H7 (cell line): Measurements from ENCODE around the gene C10orf71. TPM values are rescaled to one million over a fixed set of nuclear protein-coding genes. Genes with fewer than 3 reads are reported as not detected.

Experiments used
- DNase-seq: peaks from one replicate; pipeline ENCODE4 v3.0.0; 2012
- H3K27me3 ChIP-seq: 2 replicates; pipeline ENCODE4 v1.6.0; 2011; ENCODE audit warnings: mild to moderate bottlenecking, low read length; ENCODE audit not compliant: control insufficient read depth, insufficient read depth
- H3K36me3 ChIP-seq: replicated peaks from 2 replicates; pipeline ENCODE4 v1.5.1; 2011; ENCODE audit warnings: low read length; ENCODE audit not compliant: control insufficient read depth, insufficient read depth
- H3K4me3 ChIP-seq: 2 replicates; pipeline ENCODE4 v1.5.1; 2011; ENCODE audit warnings: low read depth, mild to moderate bottlenecking, control low read depth, low read length, moderate library complexity; ENCODE audit not compliant: insufficient read depth
- total RNA-seq: library from RNA; depleted of rRNA; stranded (reverse); fragments of >200 nt; shearing (Covaris generic); gene quantifications from 2 replicates; pipeline ENCODE4 v1.2.3, GENCODE V29; 2014

Gene C10orf71
- total RNA-seq, 1 experiment from 2014 or later = not detected

GRCh38 chr10:49281461-49281860, 17.5 kb upstream of the C10orf71 start:
- peak; percentile 88 for DNase-seq

DNA sequence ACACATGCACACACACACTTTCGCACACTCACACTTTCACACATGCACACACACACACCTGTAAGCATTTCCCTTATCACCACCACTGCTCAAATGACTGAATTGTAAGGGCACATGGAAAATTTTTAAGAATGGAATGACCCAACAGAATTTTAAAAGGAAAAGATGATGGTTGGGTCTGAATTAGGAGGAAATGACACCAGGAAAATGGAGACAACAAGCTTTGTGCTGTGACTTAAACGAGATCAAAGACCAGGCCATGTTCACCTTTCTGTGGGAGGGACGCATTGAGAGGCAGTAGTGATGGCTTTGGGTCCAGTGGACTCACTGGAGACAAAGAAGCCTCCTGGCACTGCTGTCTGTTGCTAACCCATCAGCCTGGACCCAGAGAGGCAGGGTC, 16.7 kb upstream of the C10orf71 start:
- Histone ChIP-seq H3K4me3 (no peak overlapping the region), H3K36me3 (no peaks in the 10 kb centered on the region), H3K27me3 (no peaks in the 10 kb centered on the region)
- DNase-seq = no peak

More at GRCh38 chr10:49281461-49281860, 17.5 kb upstream of the C10orf71 start:
- Histone ChIP-seq H3K4me3 (no peak overlapping the region), H3K27me3 (no peaks in the 10 kb centered on the region), H3K36me3 (no peaks in the 10 kb centered on the region)

DNA sequence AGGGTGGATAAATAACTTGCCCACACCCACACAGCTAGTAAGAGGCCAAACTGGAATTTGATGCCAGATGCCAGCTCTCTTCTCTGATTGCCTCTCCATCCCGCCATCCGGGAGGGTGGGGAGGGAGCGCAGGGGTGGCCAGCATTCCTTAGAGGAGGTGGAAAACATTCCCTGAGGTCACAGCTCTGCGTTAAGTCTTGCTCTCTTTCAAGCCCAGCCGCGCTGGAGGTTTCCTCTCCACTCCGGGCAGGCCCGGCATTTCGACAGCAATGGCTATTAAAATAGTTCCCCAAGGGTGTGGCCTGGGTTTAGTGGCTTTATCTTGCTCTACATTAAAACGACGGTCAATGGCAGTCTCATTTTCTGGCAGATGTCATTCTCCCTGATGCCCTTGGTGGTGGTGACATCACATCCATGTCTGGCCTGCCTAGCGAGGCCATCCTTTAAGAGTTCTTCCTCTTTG, 16.1 kb upstream of the C10orf71 start:
- no peak for DNase-seq
- no peaks in the 10 kb centered on the region for H3K27me3 ChIP-seq
- no peak overlapping the region for H3K4me3 ChIP-seq
- no peaks in the 10 kb centered on the region for H3K36me3 ChIP-seq

DNA sequence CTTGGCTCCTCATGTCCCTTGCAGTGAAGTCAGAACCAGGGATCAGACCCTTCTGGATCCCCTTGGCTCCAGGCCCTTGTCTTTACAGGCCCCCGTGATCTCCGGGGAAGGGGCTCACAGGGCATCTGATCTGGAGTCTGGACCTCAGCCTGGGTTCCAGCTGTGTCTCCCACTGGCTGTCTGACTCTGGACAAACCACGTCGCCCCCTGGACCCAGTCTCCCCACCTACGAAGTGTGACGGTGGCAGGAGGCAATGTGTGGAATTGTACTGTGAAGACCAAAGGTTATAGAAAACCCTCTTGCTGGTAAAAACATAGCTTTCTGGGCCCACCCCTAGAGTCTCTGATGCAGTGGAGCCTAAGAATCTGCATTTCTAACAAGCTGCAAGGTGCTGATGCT, 15.5 kb upstream of the C10orf71 start:
- no peak overlapping the region for H3K4me3 ChIP-seq
- DNase-seq = no peak
- no peaks in the 10 kb centered on the region for H3K36me3 ChIP-seq
- H3K27me3 ChIP-seq = no peaks in the 10 kb centered on the region

DNA sequence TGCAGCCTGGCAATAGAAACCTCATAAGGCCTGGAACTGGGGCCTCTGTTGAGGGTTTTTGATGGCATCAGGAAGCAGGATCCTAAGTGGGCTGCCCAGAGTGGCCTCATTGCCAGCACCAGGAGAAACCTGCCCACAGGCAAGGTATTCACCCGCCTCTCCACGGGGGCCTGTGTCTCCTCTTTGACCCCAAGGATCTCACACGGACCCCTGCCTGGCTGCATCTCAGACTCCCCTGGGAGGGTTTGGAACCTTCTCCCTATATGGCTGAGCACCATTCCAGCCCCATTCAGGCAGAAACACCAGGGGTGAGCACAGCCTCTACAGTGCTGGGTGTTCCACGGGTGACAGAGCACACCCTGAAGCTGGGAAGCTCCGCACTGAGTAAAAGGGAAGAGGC, 14.6 kb upstream of the C10orf71 start:
- H3K4me3 ChIP-seq = no peak overlapping the region
- H3K36me3 ChIP-seq = no peaks in the 10 kb centered on the region
- H3K27me3 ChIP-seq = no peaks in the 10 kb centered on the region
- no peak for DNase-seq

- no peaks in the 10 kb centered on the region for H3K36me3 ChIP-seq
- H3K27me3 ChIP-seq = no peaks in the 10 kb centered on the region
- DNase-seq = no peak
- no peak overlapping the region for H3K4me3 ChIP-seq
These were observed 13.7 kb upstream of the C10orf71 start for GRCh38 chr10:49285232-49285631.

DNA sequence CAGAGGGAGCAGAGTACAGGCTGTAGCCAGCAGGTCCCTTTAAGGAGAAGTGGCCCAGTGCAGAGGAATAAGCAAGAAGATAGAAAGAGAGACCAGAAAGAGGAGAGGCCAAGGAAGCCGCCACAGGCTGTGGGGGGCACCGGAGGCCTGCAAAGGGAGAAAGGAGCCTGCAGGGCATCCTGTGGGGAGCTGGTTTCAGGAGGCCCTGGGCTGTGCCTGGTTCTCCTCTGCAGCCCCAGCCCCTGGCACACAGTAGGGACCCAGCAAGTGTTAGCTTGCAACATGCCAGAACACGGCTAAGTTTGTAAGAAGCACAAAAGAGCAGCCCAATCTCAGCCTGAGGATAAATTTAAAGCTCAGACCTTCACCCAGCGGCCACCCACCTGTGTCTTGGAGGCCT, 12.3 kb upstream of the C10orf71 start:
- H3K4me3 ChIP-seq = no peak overlapping the region
- no peaks in the 10 kb centered on the region for H3K27me3 ChIP-seq
- no peak for DNase-seq
- no peaks in the 10 kb centered on the region for H3K36me3 ChIP-seq

DNA sequence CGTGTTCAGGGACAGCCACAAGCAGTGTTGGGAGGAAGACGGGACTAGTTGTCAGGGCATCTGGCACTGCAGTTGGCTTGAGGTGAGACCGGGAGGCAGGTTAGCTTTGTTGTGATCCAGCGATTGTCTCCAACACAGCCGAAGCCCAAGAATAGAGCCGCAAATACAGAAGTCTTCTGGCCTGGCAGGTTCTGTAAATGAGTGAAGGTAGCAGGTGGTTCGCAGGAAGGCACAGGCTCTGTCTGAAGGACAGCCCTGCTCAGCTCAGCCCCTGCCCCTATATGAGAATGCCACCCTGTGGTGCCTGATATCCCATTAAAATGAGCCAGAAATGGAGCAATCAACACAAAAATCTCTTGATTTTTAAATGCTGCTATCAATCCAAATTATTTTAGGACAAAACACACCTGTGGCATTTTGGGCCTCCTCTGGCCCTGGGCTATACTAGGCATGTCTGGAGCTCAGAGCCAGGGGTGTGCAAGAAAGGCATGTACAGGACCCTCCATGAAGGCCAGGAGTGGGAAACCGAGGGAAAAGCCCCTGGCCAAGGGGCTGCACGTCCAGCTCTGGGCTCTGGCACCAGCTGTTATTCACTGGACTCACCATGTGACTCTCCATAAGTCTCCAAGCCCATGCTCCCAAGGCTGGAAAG, 11.2 kb upstream of the C10orf71 start:
- DNase-seq = no peak
- Histone ChIP-seq H3K4me3 (no peak overlapping the region), H3K27me3 (no peaks in the 10 kb centered on the region), H3K36me3 (no peaks in the 10 kb centered on the region)

GRCh38 chr10:49288341-49289065, 10.5 kb upstream of the C10orf71 start:
- Histone ChIP-seq H3K36me3 (no peaks in the 10 kb centered on the region), H3K27me3 (no peaks in the 10 kb centered on the region), H3K4me3 (no peak overlapping the region)
- no peak for DNase-seq

DNA sequence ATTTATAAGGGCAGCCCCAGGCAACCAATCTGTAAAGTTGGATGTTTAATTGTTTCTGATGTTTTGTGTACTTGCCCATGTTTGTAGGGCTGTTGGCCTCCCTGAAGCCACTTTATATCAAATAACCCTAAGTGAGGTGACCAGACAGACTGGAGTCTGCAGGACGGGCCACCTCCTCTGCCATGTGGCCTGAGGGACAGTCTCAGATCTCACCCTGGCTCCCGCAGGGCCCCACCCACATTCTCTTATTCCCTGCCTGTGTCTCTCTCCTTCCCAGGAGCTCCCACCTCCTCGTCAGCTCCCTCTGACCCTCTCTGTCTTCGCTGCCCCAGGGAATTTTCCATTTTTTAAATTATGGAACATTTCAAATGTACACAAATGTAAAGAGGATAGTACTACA, 9.5 kb upstream of the C10orf71 start:
- Histone ChIP-seq H3K27me3 (no peaks in the 10 kb centered on the region), H3K36me3 (no peaks in the 10 kb centered on the region), H3K4me3 (no peak overlapping the region)
- no peak for DNase-seq

DNA sequence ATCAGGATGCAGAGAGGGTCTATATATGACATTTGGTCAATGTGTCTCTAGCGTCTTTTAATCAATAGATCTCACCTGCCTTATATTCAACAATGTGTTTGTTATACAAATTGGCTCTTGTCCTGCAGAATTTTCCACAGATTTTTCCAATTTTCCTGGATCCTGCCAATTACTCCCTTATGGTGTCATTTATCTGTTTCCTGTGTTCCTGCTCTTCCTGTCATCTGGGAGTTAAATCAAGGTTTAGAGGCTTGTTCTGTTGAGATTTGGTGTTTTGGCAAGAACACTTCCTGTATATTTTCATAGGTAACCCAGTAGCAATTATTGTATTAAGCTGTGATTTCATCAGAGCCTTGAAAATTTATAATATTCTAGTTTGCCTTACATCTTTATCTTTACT, 8.8 kb upstream of the C10orf71 start:
- Histone ChIP-seq H3K27me3 (no peaks in the 10 kb centered on the region), H3K36me3 (no peaks in the 10 kb centered on the region), H3K4me3 (no peak overlapping the region)
- no peak for DNase-seq

GRCh38 chr10:49290607-49291006, 8.4 kb upstream of the C10orf71 start:
- H3K27me3 ChIP-seq = no peaks in the 10 kb centered on the region
- no peaks in the 10 kb centered on the region for H3K36me3 ChIP-seq
- no peak overlapping the region for H3K4me3 ChIP-seq
- no peak for DNase-seq

DNA sequence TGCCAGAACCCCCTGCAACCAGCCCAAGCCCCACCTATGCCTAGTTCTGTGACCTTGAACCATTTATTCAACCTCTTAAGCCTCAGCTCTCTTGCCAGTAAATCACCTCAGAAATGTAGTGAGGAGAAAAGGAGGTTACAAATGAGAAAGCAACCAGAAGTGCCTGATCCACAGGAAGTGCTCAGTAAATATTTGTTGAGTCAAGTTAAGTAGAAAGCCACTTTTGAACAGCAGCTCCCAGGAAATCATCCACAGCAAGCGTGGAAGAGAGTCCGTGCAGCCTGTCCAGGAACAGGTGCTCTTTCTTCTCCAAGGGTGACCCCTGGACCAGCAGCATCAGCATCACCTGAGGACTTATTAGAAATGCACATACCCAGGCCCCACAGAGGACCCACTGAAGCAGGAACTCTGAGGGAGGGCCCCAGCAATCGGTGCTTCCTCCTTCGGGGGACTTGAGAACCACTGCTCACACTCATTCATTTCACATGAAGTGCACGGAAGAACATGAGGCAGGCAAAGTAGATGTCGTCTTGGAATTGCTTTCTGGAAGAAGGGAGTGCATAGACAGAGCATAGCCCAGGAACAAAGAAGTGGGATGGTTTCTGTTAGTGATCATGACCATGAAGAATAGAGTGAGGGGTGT, 6.3 kb upstream of the C10orf71 start:
- H3K36me3 ChIP-seq = no peaks in the 10 kb centered on the region
- no peaks in the 10 kb centered on the region for H3K27me3 ChIP-seq
- no peak overlapping the region for H3K4me3 ChIP-seq
- no peak for DNase-seq

DNA sequence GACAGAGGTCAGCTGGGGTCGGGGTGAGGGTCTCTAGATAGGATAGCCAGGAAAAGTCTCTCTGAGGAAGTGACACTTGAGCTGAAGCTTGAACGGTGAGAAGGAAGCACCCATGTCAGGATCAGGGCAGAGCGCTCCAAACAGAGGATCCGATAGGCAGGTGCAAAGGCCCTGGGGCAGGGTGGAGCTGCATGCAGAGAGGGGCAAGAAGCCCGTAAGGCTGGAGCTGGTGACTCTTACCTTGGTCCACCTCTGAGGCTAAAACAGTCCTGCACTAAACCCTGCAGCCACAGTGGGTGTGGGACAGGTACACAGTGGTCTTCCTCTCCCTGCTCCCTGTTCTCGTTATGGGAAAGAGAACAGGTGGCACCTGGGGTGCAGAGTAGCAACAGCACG, 5.8 kb upstream of the C10orf71 start:
- H3K27me3 ChIP-seq = no peaks in the 10 kb centered on the region
- DNase-seq = no peak
- H3K4me3 ChIP-seq = no peak overlapping the region
- H3K36me3 ChIP-seq = no peaks in the 10 kb centered on the region

GRCh38 chr10:49294731-49295130, 4.2 kb upstream of the C10orf71 start:
- Histone ChIP-seq H3K4me3 (no peak overlapping the region), H3K36me3 (no peaks in the 10 kb centered on the region), H3K27me3 (no peaks in the 10 kb centered on the region)
- DNase-seq = no peak
